GM12878 (cell line): Measurements from ENCODE around the gene SAMD1. TPM values are rescaled to one million over a fixed set of nuclear protein-coding genes. Genes with fewer than 3 reads are reported as not detected.

Experiments
- BACH1 ChIP-seq: fragments of 450-650 bp; IDR thresholded peaks from 2 replicates; pipeline ENCODE4 v1.6.1; 2017; ENCODE audit warnings: mild to moderate bottlenecking, borderline replicate concordance
- CBFB ChIP-seq: IDR thresholded peaks from 2 replicates; pipeline ENCODE4 v1.6.1; 2016; ENCODE audit warnings: antibody characterized with exemption, low read depth
- CREB1 ChIP-seq: IDR thresholded peaks from 2 replicates; pipeline ENCODE4 v1.6.1; 2012; ENCODE audit warnings: low read depth, mild to moderate bottlenecking, inconsistent platforms
- FOXM1 ChIP-seq: IDR thresholded peaks from 2 replicates; pipeline ENCODE4 v1.6.1; 2012; ENCODE audit warnings: low read depth, mild to moderate bottlenecking, inconsistent platforms, low read length, moderate library complexity
- IKZF2 ChIP-seq, 2 experiments: fragments of 450-650 bp; IDR thresholded peaks; 2 replicates each; pipeline ENCODE4 v1.6.1; 2017; ENCODE audit warnings: mild to moderate bottlenecking in 2 of 2, moderate library complexity in 2 of 2
- JUND ChIP-seq: IDR thresholded peaks from 2 replicates; pipeline ENCODE4 v1.6.1; 2012; ENCODE audit warnings: low read depth, mild to moderate bottlenecking, low read length, improper control_type of control experiment, moderate library complexity
- LARP7 ChIP-seq: fragments of 450-650 bp; IDR thresholded peaks from 2 replicates; pipeline ENCODE4 v1.6.1; 2017; ENCODE audit warnings: mild to moderate bottlenecking
- MXI1 ChIP-seq: fragments of 150-350 bp; IDR thresholded peaks from 2 replicates; pipeline ENCODE4 v1.6.1; 2011; ENCODE audit warnings: low read depth, mild to moderate bottlenecking, inconsistent platforms, low read length, improper control_type of control experiment
- NFIC ChIP-seq: IDR thresholded peaks from 2 replicates; pipeline ENCODE4 v1.6.1; 2012; ENCODE audit warnings: low read depth, mild to moderate bottlenecking, inconsistent platforms, low read length, moderate library complexity
- NR2C2 ChIP-seq: IDR thresholded peaks from 2 replicates; pipeline ENCODE4 v1.6.1; 2011; ENCODE audit warnings: borderline replicate concordance, low read depth; ENCODE audit not compliant: control insufficient read depth, insufficient read length
- POU2F2 ChIP-seq: IDR thresholded peaks from 3 replicates; pipeline ENCODE4 v1.6.1; 2011; ENCODE audit warnings: low read depth, mild to moderate bottlenecking, low read length, borderline replicate concordance
- RBBP5 ChIP-seq: fragments of 200-600 bp; sonication (generic); conservative IDR thresholded peaks from 2 replicates; pipeline ENCODE4 v1.6.1; 2016
- RCOR1 ChIP-seq: conservative IDR thresholded peaks from 2 replicates; pipeline ENCODE4 v1.6.1; 2012; ENCODE audit warnings: low read depth, low read length, improper control_type of control experiment
- SIX5 ChIP-seq: IDR thresholded peaks from 2 replicates; pipeline ENCODE4 v1.6.1; 2011; ENCODE audit warnings: mild to moderate bottlenecking, low read depth, low read length, moderate library complexity; ENCODE audit not compliant: severe bottlenecking
- SPI1 ChIP-seq: IDR thresholded peaks from 2 replicates; pipeline ENCODE4 v1.6.1; 2011; ENCODE audit warnings: low read depth, mild to moderate bottlenecking, low read length, moderate library complexity, borderline replicate concordance; ENCODE audit not compliant: insufficient read depth
- SREBF1 ChIP-seq: IDR thresholded peaks from 2 replicates; pipeline ENCODE4 v1.6.1; 2012; ENCODE audit warnings: mild to moderate bottlenecking, low read length
- STAT3 ChIP-seq: IDR thresholded peaks from 2 replicates; pipeline ENCODE4 v1.6.1; 2011; ENCODE audit warnings: low read depth, low read length, improper control_type of control experiment
- TARDBP ChIP-seq: IDR thresholded peaks from 2 replicates; pipeline ENCODE4 v1.6.1; 2016; ENCODE audit warnings: borderline replicate concordance
- YBX1 ChIP-seq: fragments of 450-650 bp; IDR thresholded peaks from 2 replicates; pipeline ENCODE4 v1.6.1; 2016; ENCODE audit warnings: antibody characterized with exemption
- ZZZ3 ChIP-seq: IDR thresholded peaks from 2 replicates; pipeline ENCODE4 v1.6.1; 2011; ENCODE audit warnings: low read depth; ENCODE audit not compliant: control insufficient read depth, insufficient read length
- polyA plus RNA-seq, 11 experiments: library from polyadenylated mRNA; depleted of rRNA in 4 of 11; unstranded in 6 of 11; stranded (reverse) in 5 of 11; fragments of >200 nt; fragmentation: Nextera tagmentation in 4 of 11; fragmentation: Illumina TruSeq in 1 of 11; extraction: Ambion mirVana in 4 of 11; extraction: Trizol in 1 of 11; gene quantifications; 1 replicate in 1 of 11; 2 replicates in 10 of 11; pipeline versions ENCODE4 v1.2.1 to v1.2.3, GENCODE V29; 2011 to 2016; ENCODE audit warnings: inconsistent platforms in 2 of 11, missing spikeins in 2 of 11, low read depth in 1 of 11
- total RNA-seq, 4 experiments: library from RNA; depleted of rRNA in 3 of 4; stranded (reverse); fragments of >200 nt in 3 of 4; fragmentation: Illumina TruSeq in 1 of 4; extraction: Trizol in 1 of 4; gene quantifications; 2 replicates each; pipeline versions ENCODE4 v1.2.1 to v1.2.3, GENCODE V29; 2013 to 2021
- TF ChIP-seq, protein P1 (sequence below): IDR thresholded peaks from 2 replicates; pipeline ENCODE4 v1.6.1; 2011; ENCODE audit warnings: mild to moderate bottlenecking, low read depth, low read length, moderate library complexity; ENCODE audit not compliant: insufficient replicate concordance
- TF ChIP-seq, protein P2 (sequence below): fragments of 450-650 bp; IDR thresholded peaks from 2 replicates; pipeline ENCODE4 v1.6.1; 2017; ENCODE audit warnings: low read depth, mild to moderate bottlenecking, moderate library complexity
- TF ChIP-seq, protein P3 (sequence below): fragments of 450-650 bp; IDR thresholded peaks from 2 replicates; pipeline ENCODE4 v1.6.1; 2018; ENCODE audit warnings: mild to moderate bottlenecking, low read depth, moderate library complexity; ENCODE audit not compliant: partially characterized antibody
- TF ChIP-seq, protein P4 (sequence below): IDR thresholded peaks from 2 replicates; pipeline ENCODE4 v1.6.1; 2011; ENCODE audit warnings: low read depth, mild to moderate bottlenecking, low read length, moderate library complexity, borderline replicate concordance; ENCODE audit errors: extremely low read depth
- TF ChIP-seq, protein P5 (sequence below): IDR thresholded peaks from 2 replicates; pipeline ENCODE4 v1.6.1; 2011; ENCODE audit warnings: borderline replicate concordance, low read depth, mild to moderate bottlenecking, moderate library complexity, mixed read lengths, low read length; ENCODE audit not compliant: insufficient read depth; ENCODE audit errors: extremely low read length

Gene SAMD1
- total and polyA plus RNA-seq, 10 of the 15 experiments (the other 5 are each of a cell fraction or from before 2014, with no cell fraction given): 3.0 to 71.7 (median 19.3) TPM

DNA sequence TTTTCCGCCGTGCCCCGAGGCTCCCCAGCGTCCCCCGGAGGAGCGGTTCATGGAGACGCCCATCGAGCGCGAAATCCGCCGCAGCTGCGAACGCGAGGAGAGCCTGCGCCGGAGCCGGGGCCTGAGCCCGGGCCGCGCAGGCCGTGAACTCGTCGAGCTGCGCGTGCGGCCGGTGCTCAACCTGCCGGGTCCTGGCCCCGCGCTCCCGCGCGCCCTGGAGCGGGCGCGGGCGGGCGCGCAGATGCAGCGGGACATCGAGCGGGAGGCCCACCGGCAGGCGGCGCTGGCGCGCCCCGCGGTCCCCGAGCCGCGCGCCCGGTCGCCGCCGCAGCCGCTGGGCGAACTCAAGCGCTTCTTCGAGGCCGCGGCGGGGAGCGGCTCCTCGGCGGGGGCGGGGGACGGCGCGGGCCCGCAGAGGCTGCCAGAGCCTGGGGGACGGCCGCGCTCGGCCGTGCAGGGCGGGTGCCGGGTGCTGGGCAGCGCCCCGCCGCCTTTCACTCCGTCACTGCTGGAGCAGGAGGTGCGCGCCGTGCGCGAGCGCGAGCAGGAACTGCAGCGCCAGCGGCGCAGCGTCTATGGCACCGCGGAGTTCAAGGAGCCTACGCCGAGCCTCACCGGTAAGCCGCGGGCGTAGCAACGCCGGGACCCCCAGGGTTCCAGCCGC lies 17.2 kb downstream of the SAMD1 start (continued):
- no peak for TF ChIP-seq JUND
- no peak for TF ChIP-seq NFIC
- TF ChIP-seq RBBP5: no peak
- TF ChIP-seq ZZZ3: no peak
- TF ChIP-seq, protein P1, sequence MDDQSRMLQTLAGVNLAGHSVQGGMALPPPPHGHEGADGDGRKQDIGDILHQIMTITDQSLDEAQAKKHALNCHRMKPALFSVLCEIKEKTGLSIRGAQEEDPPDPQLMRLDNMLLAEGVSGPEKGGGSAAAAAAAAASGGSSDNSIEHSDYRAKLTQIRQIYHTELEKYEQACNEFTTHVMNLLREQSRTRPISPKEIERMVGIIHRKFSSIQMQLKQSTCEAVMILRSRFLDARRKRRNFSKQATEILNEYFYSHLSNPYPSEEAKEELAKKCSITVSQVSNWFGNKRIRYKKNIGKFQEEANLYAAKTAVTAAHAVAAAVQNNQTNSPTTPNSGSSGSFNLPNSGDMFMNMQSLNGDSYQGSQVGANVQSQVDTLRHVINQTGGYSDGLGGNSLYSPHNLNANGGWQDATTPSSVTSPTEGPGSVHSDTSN: no peak
- TF ChIP-seq YBX1: no peak
- TF ChIP-seq, protein P2, sequence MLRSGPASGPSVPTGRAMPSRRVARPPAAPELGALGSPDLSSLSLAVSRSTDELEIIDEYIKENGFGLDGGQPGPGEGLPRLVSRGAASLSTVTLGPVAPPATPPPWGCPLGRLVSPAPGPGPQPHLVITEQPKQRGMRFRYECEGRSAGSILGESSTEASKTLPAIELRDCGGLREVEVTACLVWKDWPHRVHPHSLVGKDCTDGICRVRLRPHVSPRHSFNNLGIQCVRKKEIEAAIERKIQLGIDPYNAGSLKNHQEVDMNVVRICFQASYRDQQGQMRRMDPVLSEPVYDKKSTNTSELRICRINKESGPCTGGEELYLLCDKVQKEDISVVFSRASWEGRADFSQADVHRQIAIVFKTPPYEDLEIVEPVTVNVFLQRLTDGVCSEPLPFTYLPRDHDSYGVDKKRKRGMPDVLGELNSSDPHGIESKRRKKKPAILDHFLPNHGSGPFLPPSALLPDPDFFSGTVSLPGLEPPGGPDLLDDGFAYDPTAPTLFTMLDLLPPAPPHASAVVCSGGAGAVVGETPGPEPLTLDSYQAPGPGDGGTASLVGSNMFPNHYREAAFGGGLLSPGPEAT: no peak
- TF ChIP-seq SIX5: no peak
- no peak for TF ChIP-seq NR2C2
- no peak for TF ChIP-seq RCOR1
- no peak for TF ChIP-seq CBFB
- no peak for TF ChIP-seq CREB1
- TF ChIP-seq SREBF1: no peak
- TF ChIP-seq TARDBP: no peak
- no peak for TF ChIP-seq FOXM1
- TF ChIP-seq SPI1: no peak
- peak; percentile 86 for TF ChIP-seq LARP7
- TF ChIP-seq MXI1: no peak
- TF ChIP-seq POU2F2: no peak
- TF ChIP-seq IKZF2 (IDR thresholded peaks at IDR 0.05): no peak
- TF ChIP-seq BACH1: peak; percentile 60; the same call in 1 of the 2 replicates
- TF ChIP-seq STAT3: no peak
- TF ChIP-seq, protein P3, sequence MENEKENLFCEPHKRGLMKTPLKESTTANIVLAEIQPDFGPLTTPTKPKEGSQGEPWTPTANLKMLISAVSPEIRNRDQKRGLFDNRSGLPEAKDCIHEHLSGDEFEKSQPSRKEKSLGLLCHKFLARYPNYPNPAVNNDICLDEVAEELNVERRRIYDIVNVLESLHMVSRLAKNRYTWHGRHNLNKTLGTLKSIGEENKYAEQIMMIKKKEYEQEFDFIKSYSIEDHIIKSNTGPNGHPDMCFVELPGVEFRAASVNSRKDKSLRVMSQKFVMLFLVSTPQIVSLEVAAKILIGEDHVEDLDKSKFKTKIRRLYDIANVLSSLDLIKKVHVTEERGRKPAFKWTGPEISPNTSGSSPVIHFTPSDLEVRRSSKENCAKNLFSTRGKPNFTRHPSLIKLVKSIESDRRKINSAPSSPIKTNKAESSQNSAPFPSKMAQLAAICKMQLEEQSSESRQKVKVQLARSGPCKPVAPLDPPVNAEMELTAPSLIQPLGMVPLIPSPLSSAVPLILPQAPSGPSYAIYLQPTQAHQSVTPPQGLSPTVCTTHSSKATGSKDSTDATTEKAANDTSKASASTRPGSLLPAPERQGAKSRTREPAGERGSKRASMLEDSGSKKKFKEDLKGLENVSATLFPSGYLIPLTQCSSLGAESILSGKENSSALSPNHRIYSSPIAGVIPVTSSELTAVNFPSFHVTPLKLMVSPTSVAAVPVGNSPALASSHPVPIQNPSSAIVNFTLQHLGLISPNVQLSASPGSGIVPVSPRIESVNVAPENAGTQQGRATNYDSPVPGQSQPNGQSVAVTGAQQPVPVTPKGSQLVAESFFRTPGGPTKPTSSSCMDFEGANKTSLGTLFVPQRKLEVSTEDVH: no peak
- TF ChIP-seq, protein P4, sequence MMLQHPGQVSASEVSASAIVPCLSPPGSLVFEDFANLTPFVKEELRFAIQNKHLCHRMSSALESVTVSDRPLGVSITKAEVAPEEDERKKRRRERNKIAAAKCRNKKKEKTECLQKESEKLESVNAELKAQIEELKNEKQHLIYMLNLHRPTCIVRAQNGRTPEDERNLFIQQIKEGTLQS: no peak
- TF ChIP-seq, protein P5, sequence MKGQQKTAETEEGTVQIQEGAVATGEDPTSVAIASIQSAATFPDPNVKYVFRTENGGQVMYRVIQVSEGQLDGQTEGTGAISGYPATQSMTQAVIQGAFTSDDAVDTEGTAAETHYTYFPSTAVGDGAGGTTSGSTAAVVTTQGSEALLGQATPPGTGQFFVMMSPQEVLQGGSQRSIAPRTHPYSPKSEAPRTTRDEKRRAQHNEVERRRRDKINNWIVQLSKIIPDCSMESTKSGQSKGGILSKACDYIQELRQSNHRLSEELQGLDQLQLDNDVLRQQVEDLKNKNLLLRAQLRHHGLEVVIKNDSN: no peak
